HepG2 (cell line): ENCODE data around the gene NSD2. TPM values are rescaled to one million over a fixed set of nuclear protein-coding genes. Genes with fewer than 3 reads are reported as not detected.

Source experiments
- DBP ChIP-seq: sonication (generic); formaldehyde crosslinking; IDR thresholded peaks from 2 replicates; pipeline ENCODE4 v1.4.0; 2020; ENCODE audit warnings: missing genetic modification reagents; ENCODE audit errors: not compliant biosample characterization
- ESRRA ChIP-seq: sonication (generic); formaldehyde crosslinking; IDR thresholded peaks from 2 replicates; pipeline ENCODE4 v1.5.1; 2020; ENCODE audit warnings: mild to moderate bottlenecking, low read depth, missing genetic modification reagents
- GATAD2A ChIP-seq: IDR thresholded peaks from 2 replicates; pipeline ENCODE4 v1.6.1; 2016
- HDAC2 ChIP-seq: sonication (generic); formaldehyde crosslinking; IDR thresholded peaks from 2 replicates; pipeline ENCODE4 v1.4.0; 2020; ENCODE audit warnings: missing genetic modification reagents
- NR2C2 ChIP-seq: sonication (generic); formaldehyde crosslinking; IDR thresholded peaks from 2 replicates; pipeline ENCODE4 v1.4.0; 2020; ENCODE audit warnings: missing genetic modification reagents, mild to moderate bottlenecking, moderate library complexity, borderline replicate concordance
- POLR2AphosphoS2 ChIP-seq: IDR thresholded peaks from 2 replicates; pipeline ENCODE4 v1.6.1; 2011; ENCODE audit warnings: low read depth, low read length, improper control_type of control experiment
- POLR2AphosphoS5 ChIP-seq: IDR thresholded peaks from 2 replicates; pipeline ENCODE4 v1.6.1; 2012; ENCODE audit warnings: low read depth, low read length
- RCOR2 ChIP-seq: IDR thresholded peaks from 2 replicates; pipeline ENCODE4 v1.6.1; 2016; ENCODE audit warnings: missing biosample characterization, missing genetic modification reagents
- RFX5 ChIP-seq: IDR thresholded peaks from 2 replicates; pipeline ENCODE4 v1.6.1; 2011; ENCODE audit warnings: low read depth, low read length, improper control_type of control experiment
- RXRB ChIP-seq: IDR thresholded peaks from 2 replicates; pipeline ENCODE4 v1.6.1; 2016; ENCODE audit warnings: borderline replicate concordance, missing genetic modification reagents, missing compliant biosample characterization
- ZBTB42 ChIP-seq: sonication (generic); formaldehyde crosslinking; IDR thresholded peaks from 2 replicates; pipeline ENCODE4 v1.5.0; 2020; ENCODE audit warnings: mild to moderate bottlenecking, missing genetic modification reagents
- ZNF205 ChIP-seq: IDR thresholded peaks from 2 replicates; pipeline ENCODE4 v1.6.1; 2018; ENCODE audit warnings: missing biosample characterization, missing genetic modification reagents
- ZNF256 ChIP-seq: sonication (generic); formaldehyde crosslinking; conservative IDR thresholded peaks from 2 replicates; pipeline ENCODE4 v1.4.0; 2020; ENCODE audit warnings: missing genetic modification reagents
- ZNF382 ChIP-seq: sonication (generic); formaldehyde crosslinking; IDR thresholded peaks from 2 replicates; pipeline ENCODE4 v1.5.0; 2020; ENCODE audit warnings: missing genetic modification reagents, mild to moderate bottlenecking, borderline replicate concordance
- ZNF430 ChIP-seq: sonication (generic); formaldehyde crosslinking; IDR thresholded peaks from 2 replicates; pipeline ENCODE4 v1.9.0; 2021; ENCODE audit warnings: mild to moderate bottlenecking, missing genetic modification reagents
- ZNF687 ChIP-seq: sonication (generic); formaldehyde crosslinking; IDR thresholded peaks from 2 replicates; pipeline ENCODE4 v1.5.1; 2020; ENCODE audit warnings: mild to moderate bottlenecking, missing genetic modification reagents, moderate library complexity
- ZNF816 ChIP-seq: sonication (generic); formaldehyde crosslinking; IDR thresholded peaks from 2 replicates; pipeline ENCODE4 v1.8.0; 2022; ENCODE audit warnings: missing genetic modification reagents, mild to moderate bottlenecking, borderline replicate concordance
- ZNF883 ChIP-seq: sonication (generic); formaldehyde crosslinking; IDR thresholded peaks from 2 replicates; pipeline ENCODE4 v1.5.1; 2020; ENCODE audit warnings: mild to moderate bottlenecking, missing genetic modification reagents; ENCODE audit errors: not compliant biosample characterization
- polyA plus RNA-seq, 8 experiments: library from polyadenylated mRNA; depleted of rRNA in 3 of 8; stranded (reverse) in 7 of 8; unstranded in 1 of 8; fragments of >200 nt; fragmentation: Illumina TruSeq in 4 of 8; extraction: Trizol in 4 of 8; gene quantifications; 2 replicates each; pipeline versions ENCODE4 v1.2.1 to v1.2.3, GENCODE V29; 2011 to 2016; ENCODE audit warnings: low read depth in 4 of 8, missing spikeins in 1 of 8, mixed read lengths in 1 of 8; ENCODE audit not compliant: insufficient read depth in 1 of 8
- total RNA-seq, 5 experiments: library from RNA; depleted of rRNA; stranded (reverse); fragments of >200 nt; fragmentation: Illumina TruSeq; extraction: Trizol; gene quantifications; 2 replicates each; pipeline ENCODE4 v1.2.3, GENCODE V29; 2016; ENCODE audit warnings: low read depth in 1 of 5
- TF ChIP-seq, protein P1 (sequence below): sonication (generic); formaldehyde crosslinking; IDR thresholded peaks from 2 replicates; pipeline ENCODE4 v1.5.0; 2020; ENCODE audit warnings: missing genetic modification reagents
- TF ChIP-seq, protein P2 (sequence below): sonication (generic); formaldehyde crosslinking; IDR thresholded peaks from 2 replicates; pipeline ENCODE4 v1.5.1; 2020; ENCODE audit warnings: missing genetic modification reagents, mild to moderate bottlenecking, borderline replicate concordance
- TF ChIP-seq, protein P3 (sequence below): IDR thresholded peaks from 2 replicates; pipeline ENCODE4 v1.6.1; 2016; ENCODE audit warnings: missing compliant biosample characterization, missing genetic modification reagents, borderline replicate concordance

Gene NSD2
- total and polyA plus RNA-seq, 2 of the 13 experiments (the other 11 are each of a cell fraction or from before 2014, with no cell fraction given): 22.0 to 65.9 TPM

DNA sequence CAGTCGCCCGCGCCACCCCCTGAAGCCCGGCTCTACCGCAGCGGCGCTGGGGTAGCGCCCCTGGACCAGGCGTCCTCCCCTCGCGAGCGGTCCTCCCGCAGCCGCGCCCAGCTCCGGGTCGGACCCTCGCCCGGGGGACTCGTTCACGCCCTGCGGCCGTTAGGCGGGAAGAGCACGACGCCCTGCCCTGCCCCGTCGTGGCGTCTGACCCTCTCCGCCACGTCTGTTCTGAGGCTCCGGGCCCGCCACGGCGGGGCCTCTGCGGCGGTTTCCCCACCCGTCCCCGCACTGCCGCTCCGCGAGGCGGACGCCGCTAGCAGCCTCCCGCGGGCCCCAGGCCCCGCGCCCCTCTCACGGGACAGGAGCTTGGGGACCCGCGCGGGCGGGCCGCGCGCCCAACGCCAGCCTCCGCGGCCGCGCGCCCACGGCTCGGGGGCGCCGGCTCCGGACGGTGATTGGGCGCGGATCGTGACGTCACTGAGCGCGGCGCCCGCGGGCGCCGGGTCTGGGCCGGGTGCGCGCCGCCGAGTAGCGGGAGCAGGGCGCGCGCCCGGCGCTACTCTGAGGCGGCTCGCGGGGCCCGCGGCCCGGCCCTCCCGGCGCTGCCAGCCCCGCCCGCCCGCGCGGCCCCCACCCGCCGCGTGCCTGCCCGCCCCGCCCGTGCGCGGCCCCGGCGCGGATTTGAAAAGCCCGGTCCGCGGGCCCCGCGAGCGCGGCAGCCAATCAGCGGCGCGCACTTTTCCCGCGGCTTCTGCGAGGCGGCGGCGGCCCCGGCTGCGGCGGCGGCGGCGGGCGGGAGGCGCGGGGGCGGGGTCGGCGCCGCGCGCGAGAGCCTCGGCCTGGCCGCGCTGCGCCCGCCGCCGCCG lies at the start of gene NSD2 (continued):
- TF ChIP-seq, protein P1, sequence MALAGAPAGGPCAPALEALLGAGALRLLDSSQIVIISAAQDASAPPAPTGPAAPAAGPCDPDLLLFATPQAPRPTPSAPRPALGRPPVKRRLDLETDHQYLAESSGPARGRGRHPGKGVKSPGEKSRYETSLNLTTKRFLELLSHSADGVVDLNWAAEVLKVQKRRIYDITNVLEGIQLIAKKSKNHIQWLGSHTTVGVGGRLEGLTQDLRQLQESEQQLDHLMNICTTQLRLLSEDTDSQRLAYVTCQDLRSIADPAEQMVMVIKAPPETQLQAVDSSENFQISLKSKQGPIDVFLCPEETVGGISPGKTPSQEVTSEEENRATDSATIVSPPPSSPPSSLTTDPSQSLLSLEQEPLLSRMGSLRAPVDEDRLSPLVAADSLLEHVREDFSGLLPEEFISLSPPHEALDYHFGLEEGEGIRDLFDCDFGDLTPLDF (CRISPR knock-in tag): peak; percentile 84
- TF ChIP-seq, protein P2, sequence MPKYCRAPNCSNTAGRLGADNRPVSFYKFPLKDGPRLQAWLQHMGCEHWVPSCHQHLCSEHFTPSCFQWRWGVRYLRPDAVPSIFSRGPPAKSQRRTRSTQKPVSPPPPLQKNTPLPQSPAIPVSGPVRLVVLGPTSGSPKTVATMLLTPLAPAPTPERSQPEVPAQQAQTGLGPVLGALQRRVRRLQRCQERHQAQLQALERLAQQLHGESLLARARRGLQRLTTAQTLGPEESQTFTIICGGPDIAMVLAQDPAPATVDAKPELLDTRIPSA (CRISPR knock-in tag): peak; percentile 90; the same call in 1 of the 2 replicates
- TF ChIP-seq ZNF256 (CRISPR knock-in tag) (peak; percentile 71; the same call in 1 of the 2 replicates), NR2C2 (CRISPR knock-in tag) (0 out of 2 replicates have a peak, but pooled peaks have one; percentile 30), POLR2AphosphoS2 (no peak), ESRRA (CRISPR knock-in tag) (peak; percentile 52; the same call in 1 of the 2 replicates), ZBTB42 (0 out of 2 replicates have a peak, but pooled peaks have one; percentile 55), ZNF816 (CRISPR knock-in tag) (peak; percentile 40; the same call in 1 of the 2 replicates), ZNF382 (no peak), ZNF687 (peak; percentile 97), ZNF205 (peak; percentile 66; the same call in 1 of the 2 replicates), GATAD2A (CRISPR knock-in tag) (no peak), POLR2AphosphoS5 (peak; percentile 57), ZNF883 (CRISPR knock-in tag) (peak; percentile 94), RXRB (0 out of 2 replicates have a peak, but pooled peaks have one; percentile 6), RFX5 (peak; percentile 60; the same call in 1 of the 2 replicates), HDAC2 (CRISPR knock-in tag) (no peak), ZNF430 (CRISPR knock-in tag) (0 out of 2 replicates have a peak, but pooled peaks have one; percentile 18), RCOR2 (CRISPR knock-in tag) (no peak), DBP (no peak)
- TF ChIP-seq, protein P3, sequence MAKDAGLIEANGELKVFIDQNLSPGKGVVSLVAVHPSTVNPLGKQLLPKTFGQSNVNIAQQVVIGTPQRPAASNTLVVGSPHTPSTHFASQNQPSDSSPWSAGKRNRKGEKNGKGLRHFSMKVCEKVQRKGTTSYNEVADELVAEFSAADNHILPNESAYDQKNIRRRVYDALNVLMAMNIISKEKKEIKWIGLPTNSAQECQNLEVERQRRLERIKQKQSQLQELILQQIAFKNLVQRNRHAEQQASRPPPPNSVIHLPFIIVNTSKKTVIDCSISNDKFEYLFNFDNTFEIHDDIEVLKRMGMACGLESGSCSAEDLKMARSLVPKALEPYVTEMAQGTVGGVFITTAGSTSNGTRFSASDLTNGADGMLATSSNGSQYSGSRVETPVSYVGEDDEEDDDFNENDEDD: peak; percentile 96; the same call in 1 of the 2 replicates
